HFFc6 (cell line): ENCODE results near the gene OBP2B. TPM values are rescaled to one million over a fixed set of nuclear protein-coding genes. Genes with fewer than 3 reads are reported as not detected.

ENCODE experiments used
- DNase-seq: peaks from one replicate; pipeline ENCODE4 v3.0.0-alpha.2; 2018
- H3K27ac Mint-ChIP-seq: 2 replicates; pipeline ENCODE4 v1.8.0; 2020; ENCODE audit warnings: mild to moderate bottlenecking, mixed read lengths
- H3K27me3 Mint-ChIP-seq: 2 replicates; pipeline ENCODE4 v1.8.0; 2021; ENCODE audit warnings: mild to moderate bottlenecking, moderate library complexity, mixed read lengths; ENCODE audit not compliant: insufficient read depth
- H3K36me3 Mint-ChIP-seq: 2 replicates; pipeline ENCODE4 v1.8.0; 2021; ENCODE audit warnings: low read depth, mixed read lengths
- H3K4me1 Mint-ChIP-seq: 2 replicates; pipeline ENCODE4 v1.8.0; 2020; ENCODE audit warnings: low read depth, mixed read lengths
- H3K4me3 Mint-ChIP-seq: 2 replicates; pipeline ENCODE4 v1.8.0; 2020; ENCODE audit warnings: mild to moderate bottlenecking, moderate library complexity, mixed read lengths
- H3K9me3 Mint-ChIP-seq: 2 replicates; pipeline ENCODE4 v1.8.0; 2020; ENCODE audit warnings: mild to moderate bottlenecking, mixed read lengths
- CTCF ChIP-seq: fragments of 200-600 bp; sonication (generic); IDR thresholded peaks from 2 replicates; pipeline ENCODE4 v1.5.0; 2021; ENCODE audit warnings: antibody characterized with exemption, mild to moderate bottlenecking
- total RNA-seq, 6 experiments: library from RNA; stranded (reverse); fragmentation: NEBNext Ultra II Directional; extraction: Animal tissue kit (Norgen Biotek cat#: 25700); gene quantifications; 2 replicates in 1 of 6; 3 replicates in 5 of 6; pipeline ENCODE4 v1.2.3, GENCODE V29; 2021

OBP2B gene
- total RNA-seq, 6 experiments from 2014 or later = not detected

- Mint-ChIP-seq H3K9me3 (no peaks in the 10 kb centered on the region), H3K36me3 (no peaks in the 10 kb centered on the region), H3K27ac (no peak overlapping the region), H3K4me3 (no peak overlapping the region), H3K4me1 (peaks cover 5% of the 10 kb centered on the region; the same call in 1 of the 2 replicates), H3K27me3 (peaks cover 24% of the 10 kb centered on the region)
- no peak for TF ChIP-seq CTCF
- no peak for DNase-seq
Measured at GRCh38 chr9:133169102-133169501, 39.9 kb downstream of the OBP2B start.

GRCh38 chr9:133168432-133168831 is 40.6 kb downstream of the OBP2B start:
- H3K36me3 Mint-ChIP-seq = no peaks in the 10 kb centered on the region
- H3K9me3 Mint-ChIP-seq = no peaks in the 10 kb centered on the region
- peak overlapping the region; percentile 66; the same call in 1 of the 2 replicates for H3K27ac Mint-ChIP-seq
- TF ChIP-seq CTCF = no peak
- DNase-seq = peak; percentile 52
- peaks cover 5% of the 10 kb centered on the region; the same call in 1 of the 2 replicates for H3K4me1 Mint-ChIP-seq
- peaks cover 19% of the 10 kb centered on the region for H3K27me3 Mint-ChIP-seq
- no peak overlapping the region for H3K4me3 Mint-ChIP-seq

GRCh38 chr9:133167769-133168168 is 41.3 kb downstream of the OBP2B start:
- no peak for DNase-seq
- Mint-ChIP-seq H3K27me3 (peaks cover 19% of the 10 kb centered on the region), H3K4me3 (no peak overlapping the region), H3K4me1 (peaks cover 5% of the 10 kb centered on the region; the same call in 1 of the 2 replicates), H3K9me3 (no peaks in the 10 kb centered on the region), H3K27ac (no peak overlapping the region), H3K36me3 (no peaks in the 10 kb centered on the region)
- no peak for TF ChIP-seq CTCF

- TF ChIP-seq CTCF = no peak
- peaks cover 21% of the 10 kb centered on the region for H3K27me3 Mint-ChIP-seq
- H3K27ac Mint-ChIP-seq = no peak overlapping the region
- DNase-seq = no peak
- no peaks in the 10 kb centered on the region for H3K36me3 Mint-ChIP-seq
- H3K9me3 Mint-ChIP-seq = no peaks in the 10 kb centered on the region
- H3K4me3 Mint-ChIP-seq = no peak overlapping the region
- peaks cover 5% of the 10 kb centered on the region; the same call in 1 of the 2 replicates for H3K4me1 Mint-ChIP-seq
Measured at GRCh38 chr9:133167096-133167730, 41.8 kb downstream of the OBP2B start.

- no peaks in the 10 kb centered on the region for H3K9me3 Mint-ChIP-seq
- H3K4me3 Mint-ChIP-seq = no peak overlapping the region
- peaks cover 18% of the 10 kb centered on the region for H3K27me3 Mint-ChIP-seq
Measured at GRCh38 chr9:133166392-133166791, 42.7 kb downstream of the OBP2B start.

More at GRCh38 chr9:133166392-133166791, 42.7 kb downstream of the OBP2B start:
- DNase-seq = no peak
- H3K36me3 Mint-ChIP-seq = no peaks in the 10 kb centered on the region
- TF ChIP-seq CTCF = no peak
- H3K4me1 Mint-ChIP-seq = peaks cover 5% of the 10 kb centered on the region; the same call in 1 of the 2 replicates
- no peak overlapping the region for H3K27ac Mint-ChIP-seq
